Left ventricle myocardium inferior (tissue), 1 donor: ENCODE measurements around the gene AFM. TPM values are rescaled to one million over a fixed set of nuclear protein-coding genes. Genes with fewer than 3 reads are reported as not detected.

Experiments
- DNase-seq: peaks from one replicate; pipeline ENCODE4 v3.0.0-alpha.2; 2020
- H3K27ac ChIP-seq: fragments of 200-600 bp; replicated peaks from 2 replicates; pipeline ENCODE4 v1.8.0; 2021
- H3K27me3 ChIP-seq: fragments of 200-600 bp; 2 replicates; pipeline ENCODE4 v1.8.0; 2021; ENCODE audit warnings: low read depth
- H3K36me3 ChIP-seq: fragments of 200-600 bp; 2 replicates; pipeline ENCODE4 v1.8.0; 2021
- H3K4me1 ChIP-seq: fragments of 200-600 bp; 2 replicates; pipeline ENCODE4 v1.8.0; 2021
- H3K4me3 ChIP-seq: fragments of 200-600 bp; 2 replicates; pipeline ENCODE4 v1.8.0; 2021; ENCODE audit warnings: mild to moderate bottlenecking, moderate library complexity
- H3K9me3 ChIP-seq: fragments of 200-600 bp; replicated peaks from 2 replicates; pipeline ENCODE4 v1.8.0; 2021
- CTCF ChIP-seq: fragments of 200-600 bp; IDR thresholded peaks from 2 replicates; pipeline ENCODE4 v1.8.0; 2021; ENCODE audit warnings: antibody characterized with exemption, mild to moderate bottlenecking, borderline replicate concordance
- intact Hi-C: fragments of 100-400 bp; cut with micrococcal nuclease; formaldehyde crosslinking; loops from one replicate; pipeline ENCODE4 v1.11.0; 2022
- long read RNA-seq: library from polyadenylated mRNA; unstranded; transcript quantifications from one replicate; pipeline ENCODE4 v2.0.0, GENCODE V29; 2021
- total RNA-seq: library from RNA; stranded (reverse); fragmentation: NEBNext Ultra II Directional; extraction: Animal tissue kit (Norgen Biotek cat#: 25700); gene quantifications from one replicate; pipeline ENCODE4 v1.2.1, GENCODE V29; 2021
- donor health status: DM: no; HTN: yes; CAD: no; lungs with severe emphysema.

Gene AFM
- total RNA-seq = not detected
- long read RNA-seq = 0 reads

GRCh38 chr4:73481358-73481757, at the start of gene AFM:
TSS of gene AFM (plus strand) at chr4:73481745. CDS start at chr4:73481776, 31 bp downstream.
- no peak within 1 kb of the TSS for H3K27ac ChIP-seq
- H3K4me3 ChIP-seq = no peak within 1 kb of the TSS
- TF ChIP-seq CTCF = no peak
- no peaks in the 10 kb centered on the region for H3K9me3 ChIP-seq
- H3K36me3 ChIP-seq = no peaks in the 10 kb centered on the region
- DNase-seq = no peak
- intact Hi-C loops = no loop called here
- H3K4me1 ChIP-seq = no peaks in the 10 kb centered on the region
- H3K27me3 ChIP-seq = peaks cover 4% of the 10 kb centered on the region

GRCh38 chr4:73431813-73432168, 49.8 kb upstream of the AFM start:
- no peak overlapping the region for H3K4me3 ChIP-seq
- TF ChIP-seq CTCF = no peak
- H3K36me3 ChIP-seq = no peaks in the 10 kb centered on the region
- H3K9me3 ChIP-seq = no peaks in the 10 kb centered on the region
- no peak overlapping the region for H3K27ac ChIP-seq
- no peaks in the 10 kb centered on the region for H3K27me3 ChIP-seq
- intact Hi-C loops = no loop called here
- DNase-seq = no peak
- H3K4me1 ChIP-seq = no peaks in the 10 kb centered on the region

- no peaks in the 10 kb centered on the region for H3K9me3 ChIP-seq
- no peak for DNase-seq
- H3K27me3 ChIP-seq = no peaks in the 10 kb centered on the region
- no peak for TF ChIP-seq CTCF
- no peak overlapping the region for H3K4me3 ChIP-seq
- intact Hi-C loops = no loop called here
- H3K4me1 ChIP-seq = no peaks in the 10 kb centered on the region
- no peaks in the 10 kb centered on the region for H3K36me3 ChIP-seq
- H3K27ac ChIP-seq = no peak overlapping the region
Observed at GRCh38 chr4:73432169-73433000, 49.2 kb upstream of the AFM start.

GRCh38 chr4:73433140-73433539, 48.4 kb upstream of the AFM start:
- intact Hi-C loops = no loop called here
- H3K9me3 ChIP-seq = no peaks in the 10 kb centered on the region
- H3K36me3 ChIP-seq = no peaks in the 10 kb centered on the region
- no peak overlapping the region for H3K4me3 ChIP-seq
- no peak for TF ChIP-seq CTCF
- no peak for DNase-seq
- H3K27me3 ChIP-seq = no peaks in the 10 kb centered on the region
- no peaks in the 10 kb centered on the region for H3K4me1 ChIP-seq
- H3K27ac ChIP-seq = no peak overlapping the region

- intact Hi-C loops = no loop called here
- DNase-seq = no peak
- H3K4me1 ChIP-seq = no peaks in the 10 kb centered on the region
- no peaks in the 10 kb centered on the region for H3K9me3 ChIP-seq
- peak; percentile 40 for TF ChIP-seq CTCF
- no peak overlapping the region for H3K4me3 ChIP-seq
- no peak overlapping the region for H3K27ac ChIP-seq
- no peaks in the 10 kb centered on the region for H3K27me3 ChIP-seq
- no peaks in the 10 kb centered on the region for H3K36me3 ChIP-seq
Observed at GRCh38 chr4:73434311-73434710, 47.2 kb upstream of the AFM start.
